GM18508 (cell line): ENCODE results near the gene GAB2.
"Not testable (repeated sequence)": the region's sequence is repeated elsewhere in the genome, so short reads cannot be mapped to it uniquely, and the experiment has no call there.

Source experiments
- ATAC-seq: cut with Tn5 transposase; IDR thresholded peaks from one replicate; pipeline ENCODE4 v1.9.1; 2021; ENCODE audit warnings: moderate number of reproducible peaks; ENCODE audit not compliant: insufficient read depth, unreplicated experiment

GAB2 gene

GRCh38 chr11:78371221-78371891 is 46.3 kb downstream of the GAB2 start:
- ATAC-seq, result no peak

DNA sequence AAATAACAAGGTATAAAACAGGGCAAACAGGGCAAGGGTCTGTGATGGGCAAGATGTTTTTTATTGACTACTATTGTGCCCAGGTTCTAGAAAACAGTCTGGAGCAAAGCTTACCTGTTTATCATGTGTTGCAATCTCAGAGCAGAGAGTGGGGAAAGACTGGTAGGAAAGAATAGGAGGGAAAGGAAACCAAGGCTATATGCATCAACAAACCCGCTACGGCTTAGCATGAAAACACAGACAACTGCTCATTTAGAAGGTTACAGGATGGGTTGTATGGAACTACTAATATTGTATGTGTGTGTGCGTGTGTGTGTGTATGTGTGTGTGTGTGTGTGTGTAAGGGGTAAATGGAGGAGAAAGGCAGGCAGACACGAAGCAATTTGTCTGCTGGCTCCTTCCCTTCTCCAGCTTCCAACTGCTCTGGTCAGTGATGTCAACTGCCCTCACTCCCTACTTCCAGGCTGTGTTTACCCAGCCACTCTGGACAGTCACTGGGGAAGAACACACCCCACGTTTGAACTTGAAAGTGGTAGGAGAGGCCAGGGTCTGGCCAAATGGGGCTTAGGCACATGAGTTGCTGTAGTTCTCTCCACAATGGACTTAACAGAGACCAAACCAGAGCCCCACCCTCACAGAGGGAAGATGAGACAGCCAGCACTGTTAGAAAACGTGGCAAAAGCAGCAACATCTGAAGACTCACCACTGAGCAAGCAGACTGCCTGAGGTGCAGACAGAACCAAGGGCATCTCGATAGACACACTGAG is 47.0 kb downstream of the GAB2 start:
- no peak for ATAC-seq

DNA sequence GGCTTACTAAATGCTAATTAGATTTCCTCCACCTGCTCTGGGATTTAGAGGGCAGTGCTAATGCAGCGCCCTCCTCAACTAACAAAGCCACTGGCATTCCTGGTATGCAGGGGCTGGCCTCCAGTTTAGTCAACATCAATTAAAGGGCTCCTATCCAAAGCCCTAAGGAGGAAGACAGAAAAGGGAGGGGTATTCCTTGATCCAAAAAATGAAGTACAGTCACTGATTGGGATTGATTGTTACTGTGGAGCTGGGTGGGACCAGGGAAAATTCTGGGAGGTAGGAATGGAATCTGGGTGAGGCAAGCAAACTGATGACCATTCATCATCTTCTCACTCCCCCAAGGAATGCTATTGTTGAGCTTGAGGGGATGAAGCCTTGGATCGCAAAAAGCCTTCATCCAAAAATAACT is 52.2 kb downstream of the GAB2 start:
- ATAC-seq, result no peak

DNA sequence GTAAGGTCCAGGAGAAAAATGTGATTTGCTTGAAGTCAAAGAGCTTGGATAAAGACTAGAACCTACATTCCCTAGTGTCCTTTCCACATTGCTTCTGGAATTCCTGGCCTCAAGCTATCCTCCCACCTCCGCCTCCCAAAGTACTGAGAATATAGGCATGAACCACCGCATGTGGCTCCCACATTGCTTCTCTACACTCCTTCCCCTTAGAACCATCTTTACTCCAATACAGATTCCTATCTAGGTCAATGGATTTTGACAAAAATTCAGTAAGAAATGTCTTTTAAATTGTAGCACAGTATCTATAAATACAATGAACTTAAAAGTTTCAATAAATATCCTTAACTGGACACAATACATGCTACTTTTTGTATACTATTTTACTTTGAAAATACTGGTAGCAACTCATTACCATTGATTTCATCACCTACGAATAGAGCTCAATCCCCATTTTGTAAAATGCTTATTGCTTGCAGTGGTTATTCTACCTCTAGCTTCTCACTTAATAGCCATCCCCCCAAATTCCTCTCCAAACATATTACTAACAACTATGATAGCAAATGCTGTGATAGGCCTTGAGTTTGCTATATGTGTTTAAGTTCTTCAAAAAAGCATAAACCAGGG is 53.4 kb downstream of the GAB2 start:
- no peak for ATAC-seq

DNA sequence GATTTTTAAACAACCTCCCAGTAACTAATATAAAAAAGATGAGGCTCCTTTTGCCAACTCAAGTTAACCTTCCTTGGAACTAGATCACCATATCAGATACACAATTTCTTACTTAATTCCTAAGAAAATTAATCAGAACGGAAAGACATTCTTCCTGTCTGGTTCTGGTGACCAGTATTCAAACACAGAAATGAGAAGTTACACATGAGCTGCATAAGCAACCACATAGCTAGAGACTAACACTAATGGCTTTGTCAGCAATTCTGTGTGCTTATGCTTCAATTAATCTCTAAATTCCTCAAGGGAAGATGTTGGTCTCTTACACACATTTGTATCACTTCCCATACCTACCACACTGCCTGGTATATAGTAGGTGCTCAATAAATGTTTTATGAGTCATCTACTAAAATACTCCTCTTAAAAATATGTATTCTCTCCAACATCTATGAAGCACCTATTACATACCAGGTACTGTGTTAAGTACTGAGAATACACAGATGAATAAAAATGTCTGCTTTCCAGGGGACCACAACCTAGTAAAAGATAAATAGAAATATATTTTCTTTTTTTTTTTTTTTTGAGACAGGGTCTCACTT is 54.5 kb downstream of the GAB2 start:
- no peak for ATAC-seq

DNA sequence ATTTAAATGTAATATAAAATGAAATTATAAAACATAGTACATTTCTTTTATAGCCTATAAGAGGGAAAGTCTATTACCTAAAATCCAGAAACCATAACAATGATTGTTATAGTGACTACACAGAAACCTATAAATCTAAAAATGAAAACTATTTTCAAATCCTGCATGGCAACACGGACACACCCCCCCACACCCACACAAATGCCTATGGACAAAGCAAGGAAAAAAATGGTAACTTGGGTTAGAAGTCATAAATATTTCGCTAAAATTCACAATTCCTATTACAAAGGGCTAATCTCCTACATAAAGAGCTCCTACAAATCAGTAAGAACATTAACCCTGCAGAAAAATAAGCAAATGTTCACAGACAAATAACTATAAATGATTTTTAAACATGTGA is 56.4 kb downstream of the GAB2 start:
- no peak for ATAC-seq

GRCh38 chr11:78359921-78360320 is 57.7 kb downstream of the GAB2 start:
- ATAC-seq, result no peak

DNA sequence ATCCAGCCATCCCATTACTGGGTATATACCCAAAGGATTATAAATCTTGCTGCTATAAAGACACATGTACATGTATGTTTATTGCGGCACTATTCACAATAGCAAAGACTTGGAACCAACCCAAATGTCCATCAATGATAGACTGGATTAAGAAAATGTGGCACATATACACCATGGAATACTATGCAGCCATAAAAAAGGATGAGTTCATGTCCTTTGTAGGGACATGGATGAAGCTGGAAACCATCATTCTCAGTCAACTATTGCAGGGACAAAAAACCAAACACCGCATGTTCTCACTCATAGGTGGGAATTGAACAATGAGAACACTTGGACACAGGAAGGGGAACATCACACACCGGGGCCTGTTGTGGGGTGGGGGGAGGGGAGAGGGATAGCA is 59.7 kb downstream of the GAB2 start:
- ATAC-seq, result not testable (repeated sequence)

DNA sequence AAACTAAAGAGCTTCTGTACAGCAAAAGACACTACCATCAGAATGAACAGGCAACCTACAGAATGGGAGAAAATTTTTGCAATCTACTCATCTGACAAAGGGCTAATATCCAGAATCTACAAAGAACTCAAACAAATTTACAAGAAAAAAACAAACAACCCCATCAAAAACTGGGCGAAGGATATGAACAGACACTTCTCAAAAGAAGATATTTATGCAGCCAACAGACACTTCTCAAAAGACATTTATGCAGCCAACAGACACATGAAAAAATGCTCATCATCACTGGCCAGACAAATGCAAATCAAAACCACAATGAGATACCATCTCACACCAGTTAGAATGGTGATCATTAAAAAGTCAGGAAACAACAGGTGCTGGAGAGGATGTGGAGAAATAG is 60.2 kb downstream of the GAB2 start:
- ATAC-seq, result not testable (repeated sequence)

DNA sequence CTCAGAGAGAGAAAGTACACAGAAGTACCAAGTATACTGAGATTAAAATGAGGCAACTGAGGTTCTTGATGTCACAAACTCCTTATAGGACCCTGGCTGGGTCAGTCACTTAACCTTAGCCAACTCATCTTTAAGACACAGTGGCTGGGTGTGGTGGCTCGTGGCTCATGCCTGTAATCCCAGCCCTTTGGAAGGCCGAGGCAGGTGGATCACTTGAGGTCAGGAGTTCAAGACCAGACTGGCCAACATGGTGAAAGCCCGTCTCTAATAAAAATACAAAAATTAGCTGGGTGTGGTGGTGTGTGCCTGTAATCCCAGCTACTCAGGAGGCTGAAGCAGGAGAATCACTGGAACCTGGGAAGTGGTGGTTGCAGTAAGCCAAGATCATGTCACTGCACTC is 61.9 kb downstream of the GAB2 start:
- ATAC-seq, result not testable (repeated sequence)

GRCh38 chr11:78355309-78355705 is 62.3 kb downstream of the GAB2 start:
- no peak for ATAC-seq

DNA sequence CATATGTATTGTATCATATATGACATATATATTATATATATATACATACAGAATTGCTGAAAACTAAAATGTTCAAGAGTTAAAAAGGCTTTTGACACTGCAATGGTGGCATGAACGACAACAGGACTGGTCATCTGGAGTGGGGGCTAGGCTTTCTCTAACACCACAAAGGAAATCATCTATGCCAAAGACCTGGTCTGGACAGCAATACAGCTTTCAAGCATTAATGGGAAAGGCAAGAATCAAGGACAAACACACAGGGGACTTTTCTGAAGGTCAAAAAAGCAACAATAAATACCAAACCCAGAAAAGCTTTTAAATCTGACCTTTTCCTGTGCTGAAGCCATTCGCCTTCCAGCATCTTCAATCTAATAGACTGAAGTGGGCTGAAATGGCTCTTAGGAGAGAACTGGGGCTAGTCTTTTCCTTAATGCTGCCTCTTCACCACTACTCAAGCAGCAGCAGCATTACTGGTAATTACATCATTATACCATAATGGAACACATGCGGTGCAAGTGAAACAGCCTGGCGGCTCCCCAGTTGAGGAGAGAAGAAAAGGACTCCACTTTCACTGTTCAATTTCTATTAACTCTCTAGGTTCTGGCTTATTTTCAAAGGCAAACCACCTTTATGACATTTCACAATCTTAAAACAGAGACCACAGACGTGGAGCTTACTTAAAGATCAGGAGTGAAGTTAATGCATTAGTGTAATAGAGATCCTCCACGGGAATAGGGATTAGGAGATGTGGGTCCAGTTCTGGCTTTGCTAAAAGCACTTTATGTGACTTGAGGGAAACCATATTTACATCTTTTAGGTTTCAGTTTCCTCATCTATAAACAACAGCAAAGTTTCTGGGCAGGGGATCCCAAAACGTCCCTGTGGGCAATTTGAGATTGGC is 63.0 kb downstream of the GAB2 start:
- ATAC-seq, result no peak

GRCh38 chr11:78351979-78352841 is 65.4 kb downstream of the GAB2 start:
- no peak for ATAC-seq

DNA sequence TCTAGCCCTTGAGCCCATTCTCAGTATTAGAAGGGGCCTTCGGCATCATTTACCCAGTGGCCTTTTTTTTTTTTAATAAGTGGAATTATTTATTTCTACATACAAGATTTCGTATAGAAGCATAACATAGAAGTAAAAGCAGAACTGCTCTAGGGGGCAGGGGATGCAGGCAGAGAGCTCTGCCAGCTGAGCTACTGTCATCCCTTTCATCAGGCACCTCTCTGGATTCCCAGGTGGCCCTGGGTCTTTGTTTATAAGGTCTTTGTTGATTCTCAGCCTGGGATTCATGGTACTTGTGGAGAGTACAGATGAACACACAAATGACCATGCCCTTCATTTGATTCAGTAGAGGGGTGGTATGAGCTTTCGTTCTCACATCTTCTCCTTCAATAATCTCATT is 66.4 kb downstream of the GAB2 start:
- ATAC-seq, result no peak

DNA sequence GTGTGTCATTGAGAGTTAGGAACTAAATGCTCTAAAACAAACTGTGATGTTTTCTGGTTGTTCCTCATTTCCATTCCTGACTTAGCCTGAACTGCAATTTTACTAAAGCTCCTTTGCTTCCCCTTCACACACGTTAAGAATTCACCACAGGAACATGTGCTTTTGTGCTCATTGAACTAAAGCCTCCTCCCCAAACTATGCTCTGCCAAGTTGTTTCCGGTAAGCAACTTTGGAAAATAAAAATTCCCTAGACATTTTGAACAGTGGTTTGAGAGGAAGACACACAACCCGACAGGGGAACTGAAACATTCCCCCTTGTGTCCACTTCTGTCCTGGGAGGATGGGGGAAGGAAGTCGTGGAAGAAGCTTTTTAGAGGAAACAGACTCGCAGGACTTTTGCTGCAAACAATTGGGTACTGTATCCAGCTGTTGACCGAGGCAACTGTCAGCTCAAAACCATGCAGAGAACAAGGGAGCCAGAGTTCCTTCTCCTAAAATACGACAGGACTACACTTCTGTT is 66.9 kb downstream of the GAB2 start:
- ATAC-seq, result no peak

DNA sequence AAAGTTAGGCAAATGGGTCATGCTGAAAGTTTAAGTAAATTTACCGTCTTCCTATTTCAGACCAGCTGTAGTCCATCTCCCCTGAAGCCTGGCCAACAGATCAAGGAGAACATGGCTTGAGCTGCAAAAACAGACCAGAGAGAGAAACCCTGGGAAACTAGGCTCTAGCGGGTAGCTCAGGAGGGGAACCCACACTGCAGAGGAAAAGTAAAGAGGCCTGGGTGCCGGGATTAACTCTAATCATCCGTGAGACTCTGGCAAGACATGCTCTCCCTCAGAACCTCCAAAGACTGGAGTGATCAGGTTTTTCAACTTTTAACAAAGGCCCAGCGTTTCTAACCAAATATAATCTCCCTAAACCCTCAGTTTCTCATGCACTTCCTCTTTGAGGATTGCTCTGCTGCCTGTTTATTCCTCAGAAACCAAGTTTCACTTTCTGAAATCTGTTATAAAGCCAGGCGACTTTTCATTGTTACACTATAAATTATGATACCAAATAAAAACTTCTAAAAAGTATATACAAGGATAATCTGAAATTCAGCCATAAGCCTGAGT is 67.5 kb downstream of the GAB2 start:
- no peak for ATAC-seq

DNA sequence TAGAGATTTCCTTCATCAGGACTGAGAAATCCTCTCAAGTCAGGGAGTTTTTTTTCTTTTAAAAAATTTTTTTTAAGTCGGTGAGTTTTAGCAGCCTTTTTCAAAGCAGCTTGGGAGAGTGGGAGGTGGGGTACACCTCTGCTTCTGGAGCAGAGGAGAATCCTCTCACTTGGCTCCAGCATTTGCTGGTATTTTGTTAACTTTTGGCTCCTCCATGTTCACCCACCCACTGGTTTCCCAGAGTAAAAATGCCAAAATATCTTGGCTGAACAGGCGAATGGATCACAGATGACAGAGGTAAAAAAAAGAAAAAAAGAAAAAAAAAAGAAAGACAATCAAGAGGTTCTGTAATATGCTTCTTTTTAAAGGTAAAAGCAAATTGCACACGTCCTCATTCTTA is 68.0 kb downstream of the GAB2 start:
- no peak for ATAC-seq

- ATAC-seq, result no peak
These were observed 68.5 kb downstream of the GAB2 start for GRCh38 chr11:78349114-78349513.

GRCh38 chr11:78347956-78348355 is 69.7 kb downstream of the GAB2 start:
- no peak for ATAC-seq
